K562 (cell line): Measurements from ENCODE around the gene QRFP. TPM values are rescaled to one million over a fixed set of nuclear protein-coding genes. Genes with fewer than 3 reads are reported as not detected.

Source experiments
- ATAC-seq: fragments of 200-7000 bp; cut with Tn5 transposase; 3 replicates; pipeline ENCODE4 v1.9.1; 2020; ENCODE audit warnings: moderate library complexity
- BruUV-seq: library from RNA; stranded (reverse); fragments of 400-500 nt; replicated peaks from 2 replicates; lab custom pipeline; 2021; lab: Mats Ljungman, UMichigan
- CTCF ChIA-PET: fragments of 300-600 bp; formaldehyde crosslinking; extraction: SDS; loops from one replicate; lab custom pipeline; 2021; ENCODE audit warnings: low intra/inter-chr PET ratio; lab: Yijun Ruan, JAX
- POLR2A ChIA-PET: fragments of 300-600, 350-650 bp; sonication (Branson Sonifier 250); formaldehyde crosslinking; extraction: SDS; loops from one replicate; lab custom pipeline; 2021; ENCODE audit warnings: antibody characterized with exemption, inconsistent platforms; lab: Yijun Ruan, JAX
- DNase-seq, 4 experiments: peaks; one replicate each; pipeline versions ENCODE4 v3.0.0 to v3.0.0-alpha.2; 2011 to 2018; ENCODE audit warnings: low spot score in 3 of 4, mixed read lengths in 3 of 4; ENCODE audit errors: extremely low read depth in 1 of 4
- FAIRE-seq: peaks from 2 replicates; lab custom pipeline; 2011; peaks lifted over from hg19 to GRCh38; lab: Jason Lieb, UNC
- H2AFZ ChIP-seq: 2 replicates; pipeline ENCODE4 v1.6.0; 2011; ENCODE audit warnings: low read depth, low read length, control low read depth, inconsistent platforms
- H3K27ac ChIP-seq: fragments of 200-600 bp; 3 replicates; pipeline ENCODE4 v1.8.0; 2011; ENCODE audit warnings: low read depth, mild to moderate bottlenecking, control low read depth, inconsistent platforms, low read length, moderate library complexity, mixed read lengths; ENCODE audit errors: extremely low read depth
- H3K27me3 ChIP-seq, 2 experiments: fragments of 300-600 bp in 1 of 2; 2 replicates in 1 of 2; 3 replicates in 1 of 2; pipeline versions ENCODE4 v1.6.0 to v1.8.0; 2011; ENCODE audit warnings: inconsistent platforms in 2 of 2, low read length in 2 of 2, mild to moderate bottlenecking in 1 of 2, mixed read lengths in 1 of 2, moderate library complexity in 1 of 2; ENCODE audit not compliant: control insufficient read depth in 2 of 2, insufficient read depth in 2 of 2
- H3K36me3 ChIP-seq: fragments of 300-600 bp; 3 replicates; pipeline ENCODE4 v1.8.0; 2011; ENCODE audit warnings: mild to moderate bottlenecking, low read length, inconsistent platforms; ENCODE audit not compliant: control insufficient read depth, insufficient read depth
- H3K4me1 ChIP-seq, 2 experiments: fragments of 200-600 bp in 1 of 2; replicated peaks in 1 of 2; 2 replicates in 1 of 2; 3 replicates in 1 of 2; pipeline versions ENCODE4 v1.5.1 to v1.8.0; 2011; ENCODE audit warnings: inconsistent platforms in 2 of 2, low read length in 2 of 2, mild to moderate bottlenecking in 1 of 2, mixed read lengths in 1 of 2, moderate library complexity in 1 of 2; ENCODE audit not compliant: control insufficient read depth in 2 of 2, insufficient read depth in 2 of 2
- H3K4me2 ChIP-seq: 2 replicates; pipeline ENCODE4 v1.6.1; 2011; ENCODE audit warnings: low read length, control low read depth, inconsistent platforms, mixed read lengths; ENCODE audit not compliant: insufficient read depth
- H3K4me3 ChIP-seq: fragments of 200-600 bp; sonication (generic), shearing (Covaris generic); 2 replicates; pipeline ENCODE4 v1.5.1; 2016; ENCODE audit warnings: control low read depth, inconsistent platforms
- H3K79me2 ChIP-seq: fragments of 200-600 bp; 3 replicates; pipeline ENCODE4 v1.8.0; 2011; ENCODE audit warnings: low read length, inconsistent platforms; ENCODE audit not compliant: control insufficient read depth, insufficient read depth
- H3K9ac ChIP-seq, 2 experiments: 2 replicates each; pipeline versions ENCODE4 v1.6.0 to v1.6.1; 2011; ENCODE audit warnings: low read depth in 2 of 2, low read length in 2 of 2, control low read depth in 1 of 2, inconsistent platforms in 1 of 2, mild to moderate bottlenecking in 1 of 2, mixed read lengths in 1 of 2; ENCODE audit not compliant: insufficient read depth in 1 of 2
- H3K9me1 ChIP-seq: one replicate; pipeline ENCODE4 v1.6.0; 2011; ENCODE audit warnings: inconsistent platforms, mild to moderate bottlenecking, low read length, moderate library complexity; ENCODE audit not compliant: control insufficient read depth, insufficient read depth
- H3K9me3 ChIP-seq: replicated peaks from 2 replicates; pipeline ENCODE4 v1.5.1; 2011; ENCODE audit warnings: low read depth, low read length, inconsistent platforms; ENCODE audit not compliant: control insufficient read depth, insufficient read depth
- H4K20me1 ChIP-seq: replicated peaks from 2 replicates; pipeline ENCODE4 v1.6.1; 2011; ENCODE audit warnings: low read length, inconsistent platforms, mixed read lengths; ENCODE audit not compliant: control insufficient read depth, insufficient read depth
- CBX5 ChIP-seq: IDR thresholded peaks from 2 replicates; pipeline ENCODE4 v1.6.1; 2014; ENCODE audit warnings: low read depth, borderline replicate concordance
- CCAR2 ChIP-seq: fragments of 200-400 bp; formaldehyde crosslinking; IDR thresholded peaks from 2 replicates; pipeline ENCODE4 v1.6.1; 2017; ENCODE audit warnings: mild to moderate bottlenecking, low read depth, low read length
- ESRRA ChIP-seq: fragments of 450-650 bp; IDR thresholded peaks from 2 replicates; pipeline ENCODE4 v1.6.1; 2014; ENCODE audit warnings: low read depth, mild to moderate bottlenecking, moderate library complexity, borderline replicate concordance
- MLX ChIP-seq, 2 experiments: fragments of 450-650 bp in 1 of 2; sonication (generic) in 1 of 2; formaldehyde crosslinking; conservative IDR thresholded peaks; 2 replicates each; pipeline versions ENCODE4 v1.4.0 to v1.8.1; 2020 to 2022; ENCODE audit warnings: mild to moderate bottlenecking in 1 of 2, missing genetic modification reagents in 1 of 2
- MTA2 ChIP-seq: fragments of 450-650 bp; IDR thresholded peaks from 2 replicates; pipeline ENCODE4 v1.6.1; 2016; ENCODE audit warnings: low read depth
- SPI1 ChIP-seq: IDR thresholded peaks from 2 replicates; pipeline ENCODE4 v1.6.1; 2011; ENCODE audit warnings: low read depth, low read length, control low read depth, borderline replicate concordance
- TEAD2 ChIP-seq: fragments of 450-650 bp; IDR thresholded peaks from 2 replicates; pipeline ENCODE4 v1.6.1; 2016; ENCODE audit warnings: missing genetic modification characterization, control low read depth, missing compliant biosample characterization
- THAP12 ChIP-seq: fragments of 250-450 bp; sonication (Bioruptor Pico); IDR thresholded peaks from 2 replicates; pipeline ENCODE4 v1.9.0; 2021; ENCODE audit warnings: mild to moderate bottlenecking, inconsistent platforms
- TSC22D4 ChIP-seq: fragments of 450-650 bp; IDR thresholded peaks from 2 replicates; pipeline ENCODE4 v1.6.1; 2016; ENCODE audit warnings: missing genetic modification characterization, missing biosample characterization, control low read depth
- ZFP36 ChIP-seq: fragments of 150-350 bp; IDR thresholded peaks from 2 replicates; pipeline ENCODE4 v1.6.1; 2018; ENCODE audit warnings: low read length, low read depth; ENCODE audit not compliant: partially characterized antibody
- WGBS: fragments of 100-300 bp; shearing (Covaris generic); methylation state at CpG from one replicate; pipeline ENCODE4 v1.1.6; 2016; ENCODE audit warnings: low coverage, mixed read lengths; ENCODE audit not compliant: insufficient coverage; ENCODE audit errors: missing lambda C conversion rate; 5-methylcytosine and 5-hydroxymethylcytosine counted together
- in situ Hi-C: fragments of 300-500 bp; cut with MboI; formaldehyde crosslinking; loops from 4 replicates; pipeline ENCODE4 v1.15.0; 2018; ENCODE audit warnings: inconsistent platforms, mixed read lengths
- intact Hi-C: fragments of 100-400 bp; cut with micrococcal nuclease; formaldehyde crosslinking; loops from 2 replicates; pipeline ENCODE4 v1.14.2; 2022
- polyA plus RNA-seq, 8 experiments: library from polyadenylated mRNA; depleted of rRNA in 4 of 8; stranded (reverse) in 5 of 8; unstranded in 3 of 8; fragments of >200 nt; fragmentation: Nextera tagmentation in 2 of 8; fragmentation: Illumina TruSeq in 1 of 8; extraction: Ambion mirVana in 2 of 8; extraction: Trizol in 1 of 8; gene quantifications; 2 replicates each; pipeline versions ENCODE4 v1.2.1 to v1.2.3, GENCODE V29; 2011 to 2014; ENCODE audit warnings: inconsistent platforms in 1 of 8, missing spikeins in 1 of 8
- total RNA-seq, 7 experiments: library from RNA; depleted of rRNA in 6 of 7; stranded (reverse); fragments of >200 nt in 6 of 7; fragmentation: Illumina TruSeq in 2 of 7; extraction: Trizol in 2 of 7; gene quantifications; 2 replicates each; pipeline versions ENCODE4 v1.2.1 to v1.2.3, GENCODE V29; 2011 to 2021; ENCODE audit warnings: low replicate concordance in 1 of 7
- TF ChIP-seq, protein P1 (sequence below): fragments of 450-650 bp; IDR thresholded peaks from 2 replicates; pipeline ENCODE4 v1.6.1; 2016; ENCODE audit warnings: low read depth, mild to moderate bottlenecking, moderate library complexity

The QRFP gene
- total and polyA plus RNA-seq, 9 of the 15 experiments (the other 6 are each of a cell fraction or from before 2014, with no cell fraction given), result not detected

DNA sequence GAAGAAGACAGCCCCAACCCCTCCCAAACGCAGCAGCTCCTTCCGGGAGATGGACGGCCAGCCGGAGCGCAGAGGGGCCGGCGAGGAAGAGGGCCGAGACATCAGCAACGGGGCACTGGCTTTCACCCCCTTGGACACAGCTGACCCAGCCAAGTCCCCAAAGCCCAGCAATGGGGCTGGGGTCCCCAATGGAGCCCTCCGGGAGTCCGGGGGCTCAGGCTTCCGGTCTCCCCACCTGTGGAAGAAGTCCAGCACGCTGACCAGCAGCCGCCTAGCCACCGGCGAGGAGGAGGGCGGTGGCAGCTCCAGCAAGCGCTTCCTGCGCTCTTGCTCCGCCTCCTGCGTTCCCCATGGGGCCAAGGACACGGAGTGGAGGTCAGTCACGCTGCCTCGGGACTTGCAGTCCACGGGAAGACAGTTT is 12.5 kb downstream of the QRFP start:
- no peaks in the 10 kb centered on the region for H3K9me3 ChIP-seq
- peaks cover 95% of the 10 kb centered on the region for H3K36me3 ChIP-seq
- no TSS peak for BruUV-seq
- H2AFZ ChIP-seq, result no peak overlapping the region
- H3K79me2 ChIP-seq, result no peaks in the 10 kb centered on the region
- peaks cover 0 to 40% of the 10 kb centered on the region in 2 experiments; a peak in 1 of 5 replicates for H3K4me1 ChIP-seq
- peaks cover 38% of the 10 kb centered on the region for H4K20me1 ChIP-seq
- ChIA-PET CTCF (interaction anchor here (0.6 kb wide), 1 partner anchor 51 kb away, joined by 3 read pairs; no protein-coding TSS in a partner anchor), POLR2A (interaction anchor here (0.5 to 14.2 kb wide), 16 partner anchors 10 to 143 kb away, joined by 3 to 220 read pairs (median 4); partner anchors contain the start of gene QRFP)
- DNase-seq (peak in 2 of 4 experiments; percentile 54 to 55), FAIRE-seq (no peak), ATAC-seq (no peak)
- H3K9ac ChIP-seq, result peak overlapping the region in 1 of 2 experiments; percentile 5; a peak in 1 of 4 replicates
- in situ Hi-C loops, result no loop called here
- H3K4me2 ChIP-seq, result no peak overlapping the region
- H3K27ac ChIP-seq, result no peak overlapping the region
- TF ChIP-seq TEAD2 (tag), result no peak
- TF ChIP-seq MLX (CRISPR knock-in tag; conservative IDR thresholded peaks at IDR 0.05), result 0 out of 4 replicates have a peak, but pooled peaks of 1 of the 2 experiments have one; percentile 13
- intact Hi-C loops, result no loop called here
- H3K27me3 ChIP-seq, result no peaks in the 10 kb centered on the region
- peaks cover 12% of the 10 kb centered on the region for H3K9me1 ChIP-seq
- WGBS, result 90% methylated on average over 25 of the region's 25 CpGs
- no peak overlapping the region for H3K4me3 ChIP-seq

GRCh38 chr9:130883479-130883878 is 13.1 kb downstream of the QRFP start:
- Histone ChIP-seq H3K4me2 (no peak overlapping the region), H4K20me1 (peaks cover 37% of the 10 kb centered on the region), H3K79me2 (no peaks in the 10 kb centered on the region), H3K4me1 (peaks cover 0 to 38% of the 10 kb centered on the region in 2 experiments; a peak in 1 of 5 replicates), H3K4me3 (no peak overlapping the region), H2AFZ (no peak overlapping the region), H3K9me3 (no peaks in the 10 kb centered on the region), H3K27ac (no peak overlapping the region), H3K9me1 (peaks cover 12% of the 10 kb centered on the region), H3K27me3 (no peaks in the 10 kb centered on the region), H3K9ac (no peak overlapping the region; a peak in 1 of 4 replicates), H3K36me3 (peaks cover 94% of the 10 kb centered on the region)
- CTCF ChIA-PET, result interaction anchor here (0.6 kb wide), 1 partner anchor 52 kb away, joined by 3 read pairs; no protein-coding TSS in a partner anchor
- FAIRE-seq (no peak), ATAC-seq (no peak), DNase-seq (peak in 2 of 4 experiments; percentile 53 to 54)
- intact Hi-C loops, result no loop called here
- no TSS peak for BruUV-seq
- in situ Hi-C loops, result no loop called here
- POLR2A ChIA-PET, result interaction anchor here (0.6 to 14.2 kb wide), 16 partner anchors 10 to 143 kb away, joined by 3 to 220 read pairs (median 4); partner anchors contain the start of gene QRFP
- WGBS, result 73% methylated on average over 5 of the region's 5 CpGs
- TF ChIP-seq, protein P1, sequence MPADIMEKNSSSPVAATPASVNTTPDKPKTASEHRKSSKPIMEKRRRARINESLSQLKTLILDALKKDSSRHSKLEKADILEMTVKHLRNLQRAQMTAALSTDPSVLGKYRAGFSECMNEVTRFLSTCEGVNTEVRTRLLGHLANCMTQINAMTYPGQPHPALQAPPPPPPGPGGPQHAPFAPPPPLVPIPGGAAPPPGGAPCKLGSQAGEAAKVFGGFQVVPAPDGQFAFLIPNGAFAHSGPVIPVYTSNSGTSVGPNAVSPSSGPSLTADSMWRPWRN, result no peak
- TF ChIP-seq ZFP36 (no peak), ESRRA (no peak), CCAR2 (no peak), TSC22D4 (tag) (no peak), CBX5 (no peak), THAP12 (CRISPR knock-in tag) (no peak), MTA2 (no peak), SPI1 (no peak)
